Measurements from ENCODE around the gene CLDN19.
"Not testable (repeated sequence)": the region's sequence is repeated elsewhere in the genome, so short reads cannot be mapped to it uniquely, and the experiment has no call there.

Gene CLDN19

GRCh38 chr1:42737257-42737656 lies 2.8 kb downstream of the CLDN19 start:
- no peak for FAIRE-seq

DNA sequence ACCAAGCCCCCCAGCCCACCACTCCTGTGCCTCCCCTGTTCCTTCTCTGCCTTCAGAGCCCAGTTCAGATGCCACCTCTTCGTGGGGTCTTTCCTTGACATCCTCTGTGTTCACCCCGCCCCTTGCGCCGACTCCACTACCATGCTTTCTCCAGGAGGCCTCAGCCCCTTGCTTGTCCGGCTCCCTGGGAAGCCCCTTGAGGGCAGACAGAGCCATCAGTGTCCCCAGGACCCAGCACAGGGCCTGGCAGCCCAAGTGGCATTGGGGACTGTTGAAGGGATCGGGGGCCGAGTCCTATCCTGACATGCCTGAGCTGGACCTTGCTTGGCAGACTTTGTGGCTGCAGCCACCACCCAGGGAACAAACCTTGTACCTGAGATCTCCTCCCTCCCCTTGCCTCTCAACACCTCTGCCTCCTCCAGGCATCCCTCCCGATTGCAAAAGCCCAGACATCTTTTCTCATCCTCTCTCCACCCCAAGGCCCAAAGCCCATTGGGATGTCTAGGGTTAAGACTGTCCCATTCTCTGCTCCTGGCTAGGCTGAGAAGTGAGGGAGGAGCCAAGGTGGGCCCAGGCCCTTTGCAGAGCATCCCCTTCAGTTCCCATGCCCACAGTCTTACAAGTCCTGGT lies 3.4 kb downstream of the CLDN19 start:
- no peak for FAIRE-seq

DNA sequence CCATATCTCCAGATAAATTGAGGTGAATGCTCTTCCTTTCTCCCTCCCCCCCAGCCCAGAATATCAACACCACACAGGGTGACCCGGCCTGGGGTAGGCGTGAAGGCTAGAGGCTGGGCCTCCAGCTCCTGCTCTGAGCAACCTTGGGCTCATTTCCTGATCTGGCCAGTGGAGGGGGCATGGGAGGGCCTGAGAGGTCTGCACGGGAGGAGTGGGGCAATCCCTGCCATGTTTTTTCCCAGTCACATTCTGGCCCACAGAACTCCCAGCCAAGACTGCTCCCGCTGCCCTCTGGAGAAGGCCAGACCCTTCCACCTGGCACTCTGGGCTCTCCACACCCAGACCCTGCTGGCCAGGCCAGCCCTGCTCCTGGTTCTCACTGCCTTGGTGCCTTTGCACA lies 3.9 kb downstream of the CLDN19 start:
- no peak for FAIRE-seq

- FAIRE-seq, result no peak
These were observed 4.4 kb downstream of the CLDN19 start for GRCh38 chr1:42735477-42736105.

DNA sequence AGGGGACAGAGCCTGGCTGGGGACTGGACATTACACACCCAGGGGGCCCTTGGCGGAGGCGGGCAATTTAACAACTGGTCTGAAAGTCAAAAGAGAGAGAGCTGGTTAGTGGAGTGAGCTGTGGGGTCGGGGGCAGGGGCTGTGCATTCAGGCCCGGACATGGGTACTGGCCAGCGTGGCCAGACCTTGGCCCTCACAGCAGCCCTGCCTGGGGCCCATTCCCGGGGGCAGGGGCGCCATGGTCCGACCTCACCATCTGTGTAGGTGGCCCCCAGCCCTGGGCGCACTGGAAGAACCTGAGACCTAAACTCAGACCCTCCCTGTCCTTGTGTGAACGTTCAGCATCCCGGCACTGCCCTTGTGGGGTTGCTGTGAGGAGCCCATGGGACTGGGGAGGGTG lies 5.0 kb downstream of the CLDN19 start:
- no peak for FAIRE-seq

GRCh38 chr1:42734201-42735035 lies 5.6 kb downstream of the CLDN19 start:
- FAIRE-seq, result no peak

DNA sequence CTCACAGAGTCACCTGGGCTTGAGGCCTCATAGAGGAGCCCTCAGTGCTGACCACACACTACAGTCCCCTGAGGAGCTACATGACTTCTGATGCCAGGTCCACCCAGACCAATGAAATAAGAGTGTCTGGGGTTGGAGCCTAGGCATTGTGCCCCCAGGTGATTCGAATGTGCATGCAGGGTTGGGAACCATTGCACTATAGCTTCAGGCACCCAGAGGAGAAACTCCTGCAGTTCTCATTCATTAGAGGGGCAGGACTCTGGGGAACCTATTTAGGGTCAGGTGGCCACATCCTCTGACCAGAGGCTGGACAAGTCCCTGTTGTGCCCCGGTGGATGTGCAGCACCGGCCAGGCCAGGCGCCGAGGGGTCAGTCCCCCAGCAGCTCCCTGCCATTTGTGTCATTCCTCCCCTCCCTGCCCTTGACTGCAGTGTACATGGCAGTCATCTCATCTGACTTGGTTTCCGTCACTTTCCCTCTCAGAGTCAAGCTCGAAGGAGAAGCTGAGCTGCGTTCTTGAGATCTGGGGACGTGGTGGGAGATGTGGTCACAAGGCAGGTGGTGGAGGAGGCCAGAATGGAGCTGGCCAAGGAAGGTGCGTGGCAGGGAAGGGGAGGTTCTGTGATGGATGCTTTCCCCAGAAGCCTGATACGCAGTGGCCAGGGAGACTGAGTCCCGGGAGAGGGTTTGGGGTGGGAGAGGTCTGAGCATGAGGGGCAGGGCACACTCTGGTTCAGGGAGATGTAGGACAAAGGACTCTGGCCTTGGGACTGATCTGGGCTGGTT lies 6.4 kb downstream of the CLDN19 start:
- FAIRE-seq, result no peak

GRCh38 chr1:42732126-42732680 lies 7.8 kb downstream of the CLDN19 start:
- FAIRE-seq, result no peak

- FAIRE-seq, result no peak
These were observed 8.5 kb downstream of the CLDN19 start for GRCh38 chr1:42731585-42731984.

DNA sequence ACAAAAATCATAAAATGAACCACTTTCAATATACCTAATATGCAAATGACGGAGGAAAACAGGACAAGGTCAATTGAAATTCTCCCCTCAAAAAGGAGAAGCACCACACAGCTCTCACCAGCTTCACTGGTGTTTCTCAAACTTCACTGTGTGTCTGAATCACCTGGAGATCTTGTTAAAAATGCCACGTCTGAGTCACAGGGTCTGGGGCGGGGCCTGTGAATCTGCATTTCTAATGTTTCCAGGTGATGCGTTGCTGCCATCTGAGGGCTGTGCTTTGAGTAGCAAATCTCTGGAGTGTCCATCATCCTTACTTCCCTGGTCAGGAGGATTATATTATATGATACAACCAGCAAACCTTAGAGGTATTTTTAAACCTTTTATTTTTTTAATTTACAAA lies 9.0 kb downstream of the CLDN19 start:
- no peak for FAIRE-seq

GRCh38 chr1:42730002-42730401 lies 10.0 kb downstream of the CLDN19 start:
- no peak for FAIRE-seq

DNA sequence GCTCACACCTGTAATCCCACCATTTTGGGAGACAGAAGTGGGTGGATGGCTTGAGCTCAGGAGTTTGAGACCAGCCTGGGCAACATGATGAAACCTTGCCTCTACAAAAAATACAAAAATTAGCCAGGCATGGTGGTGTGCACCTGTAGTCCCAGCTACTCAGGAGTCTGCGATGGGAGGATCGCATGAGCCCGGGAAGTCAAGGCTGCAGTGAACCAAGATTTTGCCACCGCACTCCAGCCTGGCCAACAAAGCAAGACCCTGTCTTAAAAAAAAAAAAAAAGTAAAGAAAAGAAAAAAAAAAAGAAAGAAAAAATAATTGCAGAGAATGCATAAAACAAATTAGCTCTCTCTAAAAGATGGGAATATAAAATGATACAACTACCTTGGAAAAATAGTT lies 14.2 kb downstream of the CLDN19 start:
- peak; percentile 95 for FAIRE-seq

DNA sequence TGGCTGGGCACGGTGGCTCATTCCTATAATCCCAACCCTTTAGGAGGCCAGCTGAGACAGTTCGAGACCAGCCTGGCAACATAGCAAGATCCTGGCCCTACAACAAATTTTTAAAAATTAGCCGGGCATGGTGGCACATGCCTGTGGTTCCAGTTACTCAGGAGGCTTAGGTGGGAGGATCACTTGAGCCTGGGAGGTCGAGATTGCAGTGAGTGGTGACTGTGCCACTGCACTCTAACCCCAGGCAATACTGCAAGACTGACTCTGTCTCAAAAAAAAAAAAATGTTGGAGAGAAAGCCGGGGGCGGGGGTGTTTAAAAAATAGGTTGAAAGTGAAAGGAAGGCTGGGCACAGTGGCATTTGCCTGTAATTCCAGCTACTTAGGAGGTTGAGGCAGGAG lies 16.5 kb downstream of the CLDN19 start:
- FAIRE-seq, result no peak

- FAIRE-seq, result peak; percentile 45
These were observed 17.6 kb downstream of the CLDN19 start for GRCh38 chr1:42722403-42722802.

GRCh38 chr1:42721926-42722325 lies 18.1 kb downstream of the CLDN19 start:
- no peak for FAIRE-seq

GRCh38 chr1:42720868-42721267 lies 19.2 kb downstream of the CLDN19 start:
- FAIRE-seq, result no peak

GRCh38 chr1:42714441-42714840 lies 25.6 kb downstream of the CLDN19 start:
- FAIRE-seq, result not testable (repeated sequence)

- FAIRE-seq, result peak; percentile 71
These were observed 26.7 kb downstream of the CLDN19 start for GRCh38 chr1:42713293-42713692.

- FAIRE-seq, result not testable (repeated sequence)
These were observed 27.2 kb downstream of the CLDN19 start for GRCh38 chr1:42712808-42713207.

- no peak for FAIRE-seq
These were observed 36.1 kb downstream of the CLDN19 start for GRCh38 chr1:42703888-42704464.

DNA sequence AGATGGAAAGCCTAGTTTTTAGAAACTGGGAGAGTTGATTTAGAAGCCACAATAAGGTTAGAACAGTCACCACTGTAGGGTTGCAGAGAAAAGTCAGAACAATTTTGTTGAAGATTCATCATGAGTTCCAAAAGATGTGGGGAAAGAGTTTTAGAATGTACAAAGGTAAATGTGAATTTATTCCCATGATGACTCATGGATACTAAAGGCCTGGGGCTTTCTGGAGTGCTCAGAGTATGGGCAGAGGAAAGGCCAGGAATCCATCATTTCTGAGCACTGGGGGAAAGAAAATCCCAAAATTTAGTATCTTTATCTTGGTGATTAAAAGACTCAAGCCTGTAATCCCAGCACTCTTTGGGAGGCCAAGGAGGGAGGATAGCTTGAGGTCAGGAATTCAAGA lies 40.0 kb downstream of the CLDN19 start:
- no peak for FAIRE-seq

DNA sequence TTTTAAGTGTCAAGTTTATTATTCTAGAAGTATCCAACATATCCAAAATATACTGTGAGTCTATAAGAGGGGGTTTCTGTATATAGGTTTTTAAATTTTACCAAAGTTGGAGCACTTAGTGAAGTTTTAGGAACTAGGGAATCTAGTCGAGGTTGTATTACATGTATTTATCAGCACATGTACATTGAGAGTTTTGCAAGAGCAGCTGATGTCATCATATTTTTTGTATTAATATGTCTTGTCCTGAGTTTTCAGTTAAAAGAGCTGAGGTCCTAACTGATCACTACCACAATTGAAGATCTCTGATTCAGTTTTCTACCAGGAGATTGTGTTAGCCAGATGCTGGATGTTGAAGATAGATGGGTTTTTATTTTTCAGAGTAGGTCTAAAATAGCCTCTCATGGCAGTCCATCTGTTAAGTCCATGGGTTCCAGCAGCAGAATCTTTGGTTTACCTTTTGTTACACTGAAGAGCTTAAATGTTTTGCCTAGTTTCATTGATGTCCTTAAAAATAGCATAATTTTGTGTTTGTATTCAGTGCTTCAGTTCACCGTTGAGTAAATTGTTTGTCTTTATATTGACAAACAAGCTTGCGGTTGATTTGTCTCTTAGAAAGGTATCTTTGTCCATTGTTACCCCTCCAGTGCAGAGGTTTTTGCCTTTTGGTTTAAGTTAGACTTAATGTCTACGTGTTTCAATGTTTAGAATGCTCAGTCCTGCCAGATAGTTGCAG lies 41.8 kb downstream of the CLDN19 start:
- FAIRE-seq, result no peak

Measured in G401.6 (cell line).